H9 (cell line): ENCODE results near the gene HS6ST3. TPM values are rescaled to one million over a fixed set of nuclear protein-coding genes. Genes with fewer than 3 reads are reported as not detected.

ENCODE experiments used
- DNase-seq: peaks from one replicate; pipeline ENCODE4 v3.0.0-alpha.2; 2017
- H2AFZ ChIP-seq: one replicate; pipeline ENCODE4 v1.6.1; 2013; ENCODE audit warnings: mild to moderate bottlenecking, low read length, control low read depth, moderate library complexity
- H2AK5ac ChIP-seq: 2 replicates; pipeline ENCODE4 v1.6.1; 2013; ENCODE audit warnings: low read length, control low read depth, mixed read lengths; ENCODE audit not compliant: insufficient read length
- H2BK120ac ChIP-seq: one replicate; pipeline ENCODE4 v1.6.1; 2013; ENCODE audit warnings: low read depth, mild to moderate bottlenecking, low read length, control low read depth, inconsistent platforms; ENCODE audit not compliant: poor library complexity, severe bottlenecking
- H2BK12ac ChIP-seq: 2 replicates; pipeline ENCODE4 v1.6.1; 2013; ENCODE audit warnings: low read length, control low read depth, mixed read lengths, low read depth; ENCODE audit not compliant: insufficient read length
- H2BK15ac ChIP-seq: 2 replicates; pipeline ENCODE4 v1.6.1; 2013; ENCODE audit warnings: low read depth, low read length, control low read depth
- H2BK20ac ChIP-seq: one replicate; pipeline ENCODE4 v1.6.1; 2013; ENCODE audit warnings: low read depth, mild to moderate bottlenecking, low read length, control low read depth, inconsistent platforms; ENCODE audit not compliant: poor library complexity, severe bottlenecking
- H2BK5ac ChIP-seq: 2 replicates; pipeline ENCODE4 v1.6.1; 2013; ENCODE audit warnings: low read length, control low read depth, mixed read lengths; ENCODE audit not compliant: insufficient read length
- H3K14ac ChIP-seq: 2 replicates; pipeline ENCODE4 v1.6.1; 2013; ENCODE audit warnings: low read length, control low read depth; ENCODE audit not compliant: insufficient read depth
- H3K18ac ChIP-seq: 2 replicates; pipeline ENCODE4 v1.6.1; 2013; ENCODE audit warnings: low read depth, mild to moderate bottlenecking, mixed read lengths, low read length, control low read depth; ENCODE audit not compliant: insufficient read length
- H3K23ac ChIP-seq: 2 replicates; pipeline ENCODE4 v1.6.1; 2013; ENCODE audit warnings: low read length, control low read depth, mixed read lengths, low read depth; ENCODE audit not compliant: insufficient read length
- H3K23me2 ChIP-seq: 2 replicates; pipeline ENCODE4 v1.6.1; 2013; ENCODE audit warnings: low read depth, mild to moderate bottlenecking, mixed read lengths, low read length, control low read depth; ENCODE audit not compliant: insufficient read length, poor library complexity, severe bottlenecking
- H3K27ac ChIP-seq: 2 replicates; pipeline ENCODE4 v1.5.1; 2013; ENCODE audit warnings: low read length, control low read depth, mixed read lengths, low read depth; ENCODE audit not compliant: insufficient read length
- H3K27me3 ChIP-seq: 2 replicates; pipeline ENCODE4 v1.6.1; 2013; ENCODE audit warnings: low read length, control low read depth, inconsistent platforms; ENCODE audit not compliant: insufficient read depth
- H3K4ac ChIP-seq: 2 replicates; pipeline ENCODE4 v1.6.1; 2013; ENCODE audit warnings: low read depth, mild to moderate bottlenecking, control low read depth, inconsistent platforms, low read length, moderate library complexity
- H3K4me1 ChIP-seq: 2 replicates; pipeline ENCODE4 v1.6.1; 2013; ENCODE audit warnings: low read length, control low read depth, inconsistent platforms; ENCODE audit not compliant: insufficient read depth
- H3K4me2 ChIP-seq: 2 replicates; pipeline ENCODE4 v1.6.1; 2013; ENCODE audit warnings: low read length, control low read depth, mixed read lengths; ENCODE audit not compliant: insufficient read length, insufficient read depth
- H3K56ac ChIP-seq: 2 replicates; pipeline ENCODE4 v1.6.1; 2013; ENCODE audit warnings: low read depth, mild to moderate bottlenecking, mixed read lengths, low read length, control low read depth; ENCODE audit not compliant: insufficient read length
- H3K79me1 ChIP-seq: 2 replicates; pipeline ENCODE4 v1.6.1; 2013; ENCODE audit warnings: low read depth, mild to moderate bottlenecking, moderate library complexity, low read length, control low read depth, inconsistent platforms; ENCODE audit not compliant: insufficient read depth, poor library complexity, severe bottlenecking
- H3K79me2 ChIP-seq: 2 replicates; pipeline ENCODE4 v1.6.1; 2013; ENCODE audit warnings: low read length, control low read depth, inconsistent platforms; ENCODE audit not compliant: insufficient read depth
- H3K9ac ChIP-seq: 2 replicates; pipeline ENCODE4 v1.6.1; 2013; ENCODE audit warnings: low read length, control low read depth, mixed read lengths; ENCODE audit not compliant: insufficient read length; ENCODE audit errors: extremely low read depth
- H3K9me3 ChIP-seq: one replicate; pipeline ENCODE4 v1.6.1; 2013; ENCODE audit warnings: low read depth, low read length, inconsistent platforms; ENCODE audit not compliant: control insufficient read depth
- H3T11ph ChIP-seq: one replicate; pipeline ENCODE4 v1.6.1; 2013; ENCODE audit warnings: mild to moderate bottlenecking, low read length, control low read depth, inconsistent platforms
- H4K20me1 ChIP-seq: one replicate; pipeline ENCODE4 v1.6.1; 2013; ENCODE audit not compliant: control insufficient read depth, insufficient read length, insufficient read depth
- H4K5ac ChIP-seq: 2 replicates; pipeline ENCODE4 v1.6.1; 2013; ENCODE audit warnings: low read depth, mild to moderate bottlenecking, mixed read lengths, low read length, control low read depth; ENCODE audit not compliant: insufficient read length
- H4K8ac ChIP-seq: replicated peaks from 2 replicates; pipeline ENCODE4 v1.6.1; 2013; ENCODE audit warnings: low read length, control low read depth, mixed read lengths, low read depth; ENCODE audit not compliant: insufficient read length
- H4K91ac ChIP-seq: 2 replicates; pipeline ENCODE4 v1.6.1; 2013; ENCODE audit warnings: low read depth, mild to moderate bottlenecking, moderate library complexity, mixed read lengths, low read length, control low read depth; ENCODE audit not compliant: insufficient read length
- H3K27ac Mint-ChIP-seq, 3 experiments: 2 replicates in 2 of 3; 3 replicates in 1 of 3; pipeline ENCODE4 v1.8.0; 2020 to 2021; ENCODE audit warnings: mixed read lengths in 3 of 3, mild to moderate bottlenecking in 1 of 3, moderate library complexity in 1 of 3
- H3K27me3 Mint-ChIP-seq: 2 replicates; pipeline ENCODE4 v1.8.0; 2021; ENCODE audit warnings: low read depth, mild to moderate bottlenecking, moderate library complexity, mixed read lengths
- H3K36me3 Mint-ChIP-seq, 3 experiments: 2 replicates in 2 of 3; 3 replicates in 1 of 3; pipeline ENCODE4 v1.8.0; 2020 to 2021; ENCODE audit warnings: low read depth in 3 of 3, mixed read lengths in 3 of 3; ENCODE audit not compliant: insufficient read depth in 1 of 3
- H3K4me1 Mint-ChIP-seq, 2 experiments: 2 replicates each; pipeline ENCODE4 v1.8.0; 2020; ENCODE audit warnings: mixed read lengths in 2 of 2
- H3K4me3 Mint-ChIP-seq, 2 experiments: 2 replicates in 1 of 2; 3 replicates in 1 of 2; pipeline ENCODE4 v1.8.0; 2020 to 2021; ENCODE audit warnings: mild to moderate bottlenecking in 2 of 2, mixed read lengths in 2 of 2, moderate library complexity in 1 of 2
- H3K9me3 Mint-ChIP-seq, 2 experiments: 2 replicates in 1 of 2; 3 replicates in 1 of 2; pipeline ENCODE4 v1.8.0; 2020; ENCODE audit warnings: mild to moderate bottlenecking in 2 of 2, mixed read lengths in 2 of 2, moderate library complexity in 1 of 2
- WGBS: extraction: QIAGEN DNeasy Blood & Tissue Kit; methylation state at CpG from one replicate; pipeline ENCODE4 v1.1.7; 2013; ENCODE audit warnings: missing lambda C conversion rate, low lambda C conversion rate, mixed read lengths; ENCODE audit not compliant: insufficient read length; ENCODE audit errors: extremely low coverage; 5-methylcytosine and 5-hydroxymethylcytosine counted together
- total RNA-seq: library from RNA; stranded (reverse); gene quantifications from 2 replicates; pipeline ENCODE4 v1.2.1, GENCODE V29; 2021
- TF ChIP-seq, protein P1 (sequence below): fragments of 200-600 bp; sonication (generic); conservative IDR thresholded peaks from 3 replicates; pipeline ENCODE4 v1.8.0; 2021; ENCODE audit warnings: antibody characterized with exemption, mild to moderate bottlenecking

Gene HS6ST3
- total RNA-seq, 1 experiment from 2014 or later: 0.44 TPM

DNA sequence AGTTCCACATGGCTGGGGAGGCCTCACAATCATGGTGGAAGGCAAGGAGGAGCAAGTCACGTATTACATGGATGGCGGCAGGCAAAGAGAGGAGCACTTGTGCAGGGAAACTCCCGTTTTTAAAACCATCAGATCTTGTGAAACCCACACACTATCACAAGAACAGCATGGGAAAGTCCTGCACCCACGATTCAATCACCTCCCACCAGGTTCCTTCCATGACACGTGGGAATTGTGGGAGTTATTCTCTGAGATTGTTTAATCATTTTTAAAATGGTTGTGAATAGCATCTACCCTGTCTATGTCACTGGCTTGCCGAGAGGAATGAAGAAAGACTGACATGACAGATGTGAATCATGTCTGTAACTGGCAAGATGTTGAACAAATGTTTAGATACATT is 301.7 kb downstream of the HS6ST3 start:
- no peak overlapping the region for H2BK5ac ChIP-seq
- no peaks in the 10 kb centered on the region for H3K23me2 ChIP-seq
- no peaks in the 10 kb centered on the region for H4K20me1 ChIP-seq
- no peak for DNase-seq
- H3K79me1 ChIP-seq: no peaks in the 10 kb centered on the region
- H2AFZ ChIP-seq: no peak overlapping the region
- no peak overlapping the region for H4K8ac ChIP-seq
- Mint-ChIP-seq H3K27ac (no peak overlapping the region), H3K36me3 (peaks cover 0 to 2% (median 0%) of the 10 kb centered on the region in 3 experiments; a peak in 1 of 7 replicates), H3K9me3 (peaks cover 0 to 2% of the 10 kb centered on the region in 2 experiments; a peak in 1 of 5 replicates), H3K4me1 (peaks cover 7% of the 10 kb centered on the region in 2 experiments; a peak in 3 of 4 replicates), H3K27me3 (no peaks in the 10 kb centered on the region; the same call in 1 of the 2 replicates), H3K4me3 (no peak overlapping the region)
- H2BK12ac ChIP-seq: no peak overlapping the region
- H3K56ac ChIP-seq: no peak overlapping the region
- no peak overlapping the region for H3K9ac ChIP-seq
- no peak overlapping the region for H3K27ac ChIP-seq
- no peak overlapping the region for H3K4me2 ChIP-seq
- no peak overlapping the region for H3T11ph ChIP-seq
- no peak overlapping the region for H3K23ac ChIP-seq
- no peaks in the 10 kb centered on the region for H3K27me3 ChIP-seq
- no peak overlapping the region for H4K5ac ChIP-seq
- no peaks in the 10 kb centered on the region for H3K9me3 ChIP-seq
- H2BK15ac ChIP-seq: no peak overlapping the region
- no peak overlapping the region for H2AK5ac ChIP-seq
- no peak overlapping the region for H4K91ac ChIP-seq
- no CpG with 5 or more reads among the region's 6 CpGs for WGBS
- H3K18ac ChIP-seq: no peak overlapping the region
- H3K79me2 ChIP-seq: no peaks in the 10 kb centered on the region
- no peak overlapping the region for H2BK20ac ChIP-seq
- H3K4ac ChIP-seq: no peak overlapping the region
- no peak overlapping the region for H2BK120ac ChIP-seq
- TF ChIP-seq, protein P1, sequence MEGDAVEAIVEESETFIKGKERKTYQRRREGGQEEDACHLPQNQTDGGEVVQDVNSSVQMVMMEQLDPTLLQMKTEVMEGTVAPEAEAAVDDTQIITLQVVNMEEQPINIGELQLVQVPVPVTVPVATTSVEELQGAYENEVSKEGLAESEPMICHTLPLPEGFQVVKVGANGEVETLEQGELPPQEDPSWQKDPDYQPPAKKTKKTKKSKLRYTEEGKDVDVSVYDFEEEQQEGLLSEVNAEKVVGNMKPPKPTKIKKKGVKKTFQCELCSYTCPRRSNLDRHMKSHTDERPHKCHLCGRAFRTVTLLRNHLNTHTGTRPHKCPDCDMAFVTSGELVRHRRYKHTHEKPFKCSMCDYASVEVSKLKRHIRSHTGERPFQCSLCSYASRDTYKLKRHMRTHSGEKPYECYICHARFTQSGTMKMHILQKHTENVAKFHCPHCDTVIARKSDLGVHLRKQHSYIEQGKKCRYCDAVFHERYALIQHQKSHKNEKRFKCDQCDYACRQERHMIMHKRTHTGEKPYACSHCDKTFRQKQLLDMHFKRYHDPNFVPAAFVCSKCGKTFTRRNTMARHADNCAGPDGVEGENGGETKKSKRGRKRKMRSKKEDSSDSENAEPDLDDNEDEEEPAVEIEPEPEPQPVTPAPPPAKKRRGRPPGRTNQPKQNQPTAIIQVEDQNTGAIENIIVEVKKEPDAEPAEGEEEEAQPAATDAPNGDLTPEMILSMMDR: no peak
- no peaks in the 10 kb centered on the region; the same call in 1 of the 2 replicates for H3K4me1 ChIP-seq
- no peak overlapping the region for H3K14ac ChIP-seq
